CD4-positive, alpha-beta T cell treated with Interleukin-10 for 1 hour (primary cell): ENCODE data around the gene SMG6.

ENCODE experiments used
- DNase-seq: peaks from one replicate; pipeline ENCODE4 v3.0.0-alpha.2; 2020

Gene SMG6

GRCh38 chr17:2040942-2041560, 262.5 kb downstream of the SMG6 start:
- DNase-seq, result no peak

- no peak for DNase-seq
These were observed 263.3 kb downstream of the SMG6 start for GRCh38 chr17:2040219-2040827.

GRCh38 chr17:2037155-2037554, 266.4 kb downstream of the SMG6 start:
- no peak for DNase-seq

GRCh38 chr17:2035541-2036488, 267.8 kb downstream of the SMG6 start:
- no peak for DNase-seq

- DNase-seq, result no peak
These were observed 268.6 kb downstream of the SMG6 start for GRCh38 chr17:2034806-2035540.

GRCh38 chr17:2034157-2034556, 269.4 kb downstream of the SMG6 start:
- no peak for DNase-seq

- DNase-seq, result no peak
These were observed 270.4 kb downstream of the SMG6 start for GRCh38 chr17:2033153-2033552.

- DNase-seq, result no peak
These were observed 272.8 kb downstream of the SMG6 start for GRCh38 chr17:2030779-2031163.

GRCh38 chr17:2029911-2030778, 273.4 kb downstream of the SMG6 start, which contains the start of gene DPH1:
Gene DPH1, plus strand, starts transcription at chr17:2030153. Its CDS starts 17 bp downstream, at chr17:2030170.
- peak; percentile 89 for DNase-seq

GRCh38 chr17:2028737-2029136, 274.8 kb downstream of the SMG6 start:
- no peak for DNase-seq

- DNase-seq, result no peak
These were observed 275.4 kb downstream of the SMG6 start for GRCh38 chr17:2028234-2028614.

- no peak for DNase-seq
These were observed 275.9 kb downstream of the SMG6 start for GRCh38 chr17:2027528-2028233.

- peak; percentile 36 for DNase-seq
These were observed 277.8 kb downstream of the SMG6 start for GRCh38 chr17:2025622-2026309.

GRCh38 chr17:2025220-2025621, 278.4 kb downstream of the SMG6 start, which contains the start of gene RTN4RL1:
Gene RTN4RL1, minus strand, starts transcription at chr17:2025334. Its CDS starts 469 bp downstream, at chr17:2024865.
- peak; percentile 85 for DNase-seq

GRCh38 chr17:2024572-2025219, 278.9 kb downstream of the SMG6 start:
- no peak for DNase-seq

GRCh38 chr17:2023692-2024571, 279.7 kb downstream of the SMG6 start:
- peak; percentile 64 for DNase-seq

GRCh38 chr17:2023256-2023655, 280.3 kb downstream of the SMG6 start:
- no peak for DNase-seq

- no peak for DNase-seq
These were observed 280.8 kb downstream of the SMG6 start for GRCh38 chr17:2022647-2023240.

GRCh38 chr17:2020721-2021120, 282.9 kb downstream of the SMG6 start:
- DNase-seq, result no peak
